ENCODE measurements around the gene ACTR1B.

DNA sequence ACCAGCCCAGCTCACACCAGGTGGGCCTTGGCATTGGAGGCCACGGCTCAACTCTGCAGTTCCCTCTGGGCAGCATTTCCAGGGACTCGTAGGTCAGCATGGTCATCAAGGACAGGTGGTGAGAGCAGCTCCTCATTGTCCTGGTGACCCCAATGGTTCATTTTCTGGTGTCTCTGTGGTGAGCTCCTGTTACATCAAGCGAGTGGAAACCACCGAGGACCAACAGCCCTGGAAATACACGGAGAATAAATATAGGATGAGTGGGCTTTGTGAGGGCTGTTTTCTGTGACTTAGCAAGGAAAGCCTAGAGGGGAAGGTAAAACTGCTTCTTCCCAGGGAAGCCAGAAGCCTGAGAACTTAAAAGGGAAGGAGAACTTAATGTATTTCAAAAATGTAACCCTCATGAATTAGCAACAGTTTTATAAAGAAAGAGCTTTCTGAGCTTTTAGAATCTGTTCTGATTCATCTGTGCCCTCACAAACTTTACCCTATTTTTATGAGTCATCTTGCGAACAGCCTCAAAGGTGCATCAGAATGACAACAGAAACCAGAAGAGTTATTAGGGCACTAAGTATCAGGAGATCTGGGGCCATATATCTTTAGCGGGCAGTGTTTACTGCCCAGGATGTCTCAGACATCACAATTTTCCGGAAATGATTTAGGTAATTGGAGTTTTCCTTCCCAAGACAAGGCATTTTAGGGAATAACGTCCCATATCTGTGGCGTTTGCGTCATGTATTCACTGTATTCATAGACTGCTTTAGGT lies 24.4 kb upstream of the ACTR1B start:
- TF ChIP-seq, protein P1, sequence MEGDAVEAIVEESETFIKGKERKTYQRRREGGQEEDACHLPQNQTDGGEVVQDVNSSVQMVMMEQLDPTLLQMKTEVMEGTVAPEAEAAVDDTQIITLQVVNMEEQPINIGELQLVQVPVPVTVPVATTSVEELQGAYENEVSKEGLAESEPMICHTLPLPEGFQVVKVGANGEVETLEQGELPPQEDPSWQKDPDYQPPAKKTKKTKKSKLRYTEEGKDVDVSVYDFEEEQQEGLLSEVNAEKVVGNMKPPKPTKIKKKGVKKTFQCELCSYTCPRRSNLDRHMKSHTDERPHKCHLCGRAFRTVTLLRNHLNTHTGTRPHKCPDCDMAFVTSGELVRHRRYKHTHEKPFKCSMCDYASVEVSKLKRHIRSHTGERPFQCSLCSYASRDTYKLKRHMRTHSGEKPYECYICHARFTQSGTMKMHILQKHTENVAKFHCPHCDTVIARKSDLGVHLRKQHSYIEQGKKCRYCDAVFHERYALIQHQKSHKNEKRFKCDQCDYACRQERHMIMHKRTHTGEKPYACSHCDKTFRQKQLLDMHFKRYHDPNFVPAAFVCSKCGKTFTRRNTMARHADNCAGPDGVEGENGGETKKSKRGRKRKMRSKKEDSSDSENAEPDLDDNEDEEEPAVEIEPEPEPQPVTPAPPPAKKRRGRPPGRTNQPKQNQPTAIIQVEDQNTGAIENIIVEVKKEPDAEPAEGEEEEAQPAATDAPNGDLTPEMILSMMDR (IDR thresholded peaks at IDR 0.05; ENCODE audit: insufficient read depth, low read length, poor library complexity, severe bottlenecking), result no peak
- no peak for TF ChIP-seq EZH2phosphoT487 (conservative IDR thresholded peaks at IDR 0.05; ENCODE audit: low read length)

All from SU-DHL-6 (cell line).